Daoy (cell line): ENCODE data around the gene KIF20A. TPM values are rescaled to one million over a fixed set of nuclear protein-coding genes. Genes with fewer than 3 reads are reported as not detected.
"Not testable (repeated sequence)": the region's sequence is repeated elsewhere in the genome, so short reads cannot be mapped to it uniquely, and the experiment has no call there.

ENCODE experiments used
- DNase-seq: peaks from one replicate; pipeline ENCODE4 v3.0.0-alpha.2; 2015; ENCODE audit warnings: low read depth
- total RNA-seq: library from RNA; depleted of rRNA; stranded (reverse); fragments of >200 nt; shearing (Covaris generic); gene quantifications from 2 replicates; pipeline ENCODE4 v1.2.3, GENCODE V29; 2014; rRNA removed

Gene KIF20A
- total RNA-seq, 1 experiment from 2014 or later = 106 TPM

DNA sequence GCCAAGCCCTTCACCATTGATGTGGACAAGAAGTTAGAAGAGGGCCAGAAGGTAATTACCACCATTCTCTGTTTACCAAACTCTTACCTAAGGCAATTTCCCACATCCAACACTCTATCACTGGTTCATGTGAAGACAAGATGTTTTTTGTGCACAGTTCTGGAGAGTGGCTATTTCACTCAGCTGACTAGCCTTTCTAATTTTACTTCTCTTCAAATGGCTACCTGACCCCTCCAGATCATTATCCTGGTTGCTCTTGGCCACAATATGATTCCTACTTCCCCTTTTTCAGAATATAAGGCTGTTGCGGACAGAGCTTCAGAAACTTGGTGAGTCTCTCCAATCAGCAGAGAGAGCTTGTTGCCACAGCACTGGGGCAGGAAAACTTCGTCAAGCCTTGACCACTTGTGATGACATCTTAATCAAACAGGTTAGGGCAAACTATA, 7.1 kb downstream of the KIF20A start:
- DNase-seq = no peak

- no peak for DNase-seq
Observed at GRCh38 chr5:138188626-138189025, 9.7 kb downstream of the KIF20A start.

DNA sequence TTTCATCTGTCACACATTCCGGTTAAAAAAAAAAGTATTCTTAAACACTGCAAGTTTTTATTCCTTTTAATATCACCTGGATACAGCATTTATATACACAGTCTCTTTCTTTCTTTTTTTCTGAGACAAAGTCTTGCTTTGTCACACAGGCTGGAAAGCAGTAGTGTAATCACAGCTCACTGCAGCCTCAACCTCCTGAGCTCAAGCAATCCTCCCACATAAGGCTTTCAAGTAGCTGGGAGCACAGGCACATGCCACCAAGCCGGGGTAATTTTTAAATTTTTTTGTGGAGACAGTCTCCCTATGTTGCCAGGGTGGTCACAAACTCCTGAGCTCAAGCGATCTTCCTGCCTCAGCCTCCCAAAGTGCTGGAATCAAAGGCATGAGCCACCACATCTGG, 13.9 kb downstream of the KIF20A start:
- DNase-seq = no peak

DNA sequence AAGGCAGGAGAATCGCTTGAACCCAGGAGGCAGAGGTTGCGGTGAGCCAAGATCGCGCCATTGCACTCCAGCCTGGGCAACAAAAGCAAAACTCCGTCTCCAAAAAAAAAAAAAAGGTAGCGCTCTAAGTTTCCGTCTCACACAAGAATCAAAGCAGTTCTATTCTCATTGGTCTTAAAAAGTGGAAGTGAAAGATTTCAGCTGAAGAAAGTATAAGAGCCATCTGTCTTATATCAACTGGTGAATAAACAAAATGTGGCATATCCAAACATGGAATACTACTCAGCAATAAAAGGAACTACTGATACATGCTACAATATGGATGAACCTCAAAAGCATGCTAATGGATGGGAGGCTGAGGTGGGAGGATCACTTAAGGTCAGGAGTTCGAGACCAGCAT, 14.9 kb downstream of the KIF20A start:
- DNase-seq = not testable (repeated sequence)

GRCh38 chr5:138210985-138211384, 32.1 kb downstream of the KIF20A start:
- no peak for DNase-seq

DNA sequence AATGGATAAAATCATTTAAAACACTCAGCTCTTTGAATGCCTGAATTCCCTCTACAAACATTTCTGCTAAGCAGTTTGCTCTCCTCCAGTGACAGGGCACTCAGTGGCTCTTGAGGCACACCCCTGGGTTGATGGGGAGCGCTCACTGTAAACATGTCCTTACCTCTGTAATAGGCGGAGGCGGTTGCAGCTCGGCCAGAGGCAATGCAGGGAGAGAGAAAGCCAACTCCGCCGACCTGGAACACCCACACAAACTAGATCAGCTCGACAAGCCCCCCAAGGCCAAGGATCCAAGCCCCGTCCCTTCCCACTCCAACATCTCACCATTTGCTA, 33.9 kb downstream of the KIF20A start:
- no peak for DNase-seq

GRCh38 chr5:138213161-138214029, 34.5 kb downstream of the KIF20A start, which contains the start of gene CDC23:
Gene CDC23, minus strand, starts transcription at chr5:138213323. Its CDS starts 11 bp downstream, at chr5:138213312.
- peak; percentile 98 for DNase-seq

DNA sequence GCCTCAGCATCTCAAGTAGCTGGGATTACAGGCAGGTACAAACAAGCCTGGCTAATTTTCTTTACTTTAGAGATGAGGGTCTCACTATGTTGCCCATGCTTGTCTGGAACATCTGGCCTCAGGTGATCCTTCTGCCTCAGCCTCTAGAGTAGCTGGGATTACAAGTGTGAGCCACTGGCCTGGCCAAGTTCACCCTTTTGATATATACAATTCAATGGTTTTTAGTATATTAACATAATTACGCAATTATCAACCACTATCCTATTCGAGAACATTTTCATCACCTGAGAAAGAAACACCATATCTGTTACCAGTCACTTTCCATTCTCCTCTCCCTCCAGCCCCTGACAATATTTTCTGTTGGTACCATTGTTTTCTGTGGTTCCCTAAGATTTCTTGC, 37.9 kb downstream of the KIF20A start:
- DNase-seq = no peak

GRCh38 chr5:138223532-138223931, 44.6 kb downstream of the KIF20A start:
- no peak for DNase-seq

DNA sequence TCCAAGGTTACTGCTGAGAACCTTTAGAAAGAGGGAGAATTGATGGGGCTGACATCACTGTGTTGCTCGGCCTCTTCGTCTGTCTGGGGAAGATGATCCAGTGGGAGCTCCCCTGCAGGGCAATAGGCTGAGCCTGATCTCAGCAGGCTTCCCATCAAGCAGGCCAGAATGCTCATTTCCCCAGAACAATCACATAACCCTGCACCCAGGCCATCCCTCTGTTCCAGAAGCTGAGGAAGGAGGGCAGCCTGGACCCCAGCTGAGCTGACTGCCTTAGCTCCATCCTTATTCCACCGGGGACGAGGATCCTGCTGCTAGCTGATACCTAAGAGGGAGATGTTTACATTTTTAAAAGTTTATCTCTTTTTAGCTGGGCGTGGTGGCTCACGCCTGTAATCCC, 45.8 kb downstream of the KIF20A start:
- no peak for DNase-seq

- DNase-seq = no peak
Observed at GRCh38 chr5:138226910-138227309, 48.0 kb downstream of the KIF20A start.

GRCh38 chr5:138229387-138229786, 50.5 kb downstream of the KIF20A start:
- DNase-seq = no peak

- DNase-seq = peak; percentile 72
Observed at GRCh38 chr5:138230261-138230660, 51.3 kb downstream of the KIF20A start.

DNA sequence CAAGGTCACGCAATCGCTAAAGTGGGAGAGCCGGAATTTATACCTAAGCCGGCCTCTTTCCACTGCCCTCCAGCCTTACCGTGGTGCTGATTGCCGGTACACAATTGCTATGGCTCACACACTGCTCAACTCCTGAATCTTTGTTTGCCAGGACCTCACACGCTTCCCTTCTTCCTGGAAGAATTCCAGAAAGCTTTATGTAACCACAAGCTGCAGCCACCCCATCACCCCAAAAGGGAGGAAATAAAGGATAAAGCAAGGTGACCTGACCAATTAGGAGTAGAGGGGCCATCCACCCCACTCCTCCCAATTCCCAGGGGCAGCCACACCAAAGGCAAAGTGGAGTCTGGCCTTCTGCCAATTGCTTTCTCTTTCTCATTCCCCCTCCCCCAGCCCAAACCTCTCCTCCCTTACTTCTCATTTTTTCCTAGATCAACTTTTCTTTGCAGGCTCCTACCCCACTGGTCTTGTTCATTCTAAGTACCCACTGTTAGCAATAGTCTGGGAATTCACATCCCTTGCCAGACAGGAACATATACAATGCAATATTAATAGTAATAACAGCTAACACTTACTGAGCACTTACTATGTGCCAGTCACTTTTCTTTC, 52.2 kb downstream of the KIF20A start:
- DNase-seq = peak; percentile 63

DNA sequence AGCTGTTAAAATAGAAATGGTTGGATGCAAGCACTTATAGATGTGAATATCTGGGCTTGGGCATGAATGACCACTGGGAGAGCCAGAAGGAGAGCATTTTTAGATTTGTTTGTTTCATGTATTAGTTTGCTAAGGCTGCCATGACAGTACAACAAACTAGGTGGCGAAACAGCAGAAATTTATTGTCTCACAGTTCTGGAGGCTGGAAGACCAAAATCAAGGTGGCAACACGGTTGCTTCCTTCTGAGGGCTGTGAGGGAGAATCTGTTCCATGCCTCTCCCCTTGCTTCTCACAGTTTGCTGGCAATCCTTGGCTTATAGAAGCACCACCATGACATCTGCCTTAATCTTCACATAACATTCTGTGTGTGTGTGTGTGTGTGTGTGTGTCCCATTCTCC, 54.4 kb downstream of the KIF20A start:
- DNase-seq = no peak

DNA sequence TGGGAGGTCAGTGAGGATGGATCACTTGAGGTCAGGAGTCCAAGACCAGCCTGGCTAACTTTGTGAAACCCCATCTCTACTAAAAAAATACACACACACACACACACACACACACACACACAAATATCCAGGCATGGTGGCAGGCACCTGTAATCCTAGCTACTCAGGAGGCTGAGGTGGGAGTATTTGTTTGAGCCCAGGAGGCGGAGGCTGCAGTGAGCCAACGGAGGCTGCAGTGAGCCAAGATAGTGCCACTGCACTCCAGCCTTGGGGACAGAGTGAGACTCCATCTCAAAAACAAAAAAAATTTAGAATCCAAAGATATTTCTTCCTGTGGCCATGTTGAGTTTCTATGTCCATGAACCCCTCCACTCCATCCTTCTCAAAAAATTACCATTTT, 55.7 kb downstream of the KIF20A start:
- DNase-seq = no peak

Other genes starting within 250 kb of the KIF20A start
- gene FAM13B, start 146.0 kb upstream of the KIF20A start, total RNA-seq = 10.3 and 26.8 TPM in 2 replicates
- gene WNT8A, start 95.1 kb upstream of the KIF20A start, total RNA-seq = not detected in 2 replicates
- gene NME5, start 39.7 kb upstream of the KIF20A start, total RNA-seq = 0.29 TPM in 1 of 2 replicates, not detected in the other
- gene BRD8, start 482 bp upstream of the KIF20A start, total RNA-seq = 56.2 and 79.0 TPM in 2 replicates
- gene CDC23, start 34.2 kb downstream of the KIF20A start, total RNA-seq = 44.6 and 46.3 TPM in 2 replicates
- gene GFRA3, start 95.5 kb downstream of the KIF20A start, total RNA-seq = not detected in 2 replicates
- gene CDC25C, start 152.7 kb downstream of the KIF20A start, total RNA-seq = 57.4 and 60.2 TPM in 2 replicates
- gene FAM53C, start 159.2 kb downstream of the KIF20A start, total RNA-seq = 19.5 and 24.1 TPM in 2 replicates
- 34.5 and 34.9 TPM in 2 replicates for gene KDM3B, start 173.6 kb downstream of the KIF20A start, total RNA-seq